Measurements from ENCODE around the gene MAS1L.

The MAS1L gene

DNA sequence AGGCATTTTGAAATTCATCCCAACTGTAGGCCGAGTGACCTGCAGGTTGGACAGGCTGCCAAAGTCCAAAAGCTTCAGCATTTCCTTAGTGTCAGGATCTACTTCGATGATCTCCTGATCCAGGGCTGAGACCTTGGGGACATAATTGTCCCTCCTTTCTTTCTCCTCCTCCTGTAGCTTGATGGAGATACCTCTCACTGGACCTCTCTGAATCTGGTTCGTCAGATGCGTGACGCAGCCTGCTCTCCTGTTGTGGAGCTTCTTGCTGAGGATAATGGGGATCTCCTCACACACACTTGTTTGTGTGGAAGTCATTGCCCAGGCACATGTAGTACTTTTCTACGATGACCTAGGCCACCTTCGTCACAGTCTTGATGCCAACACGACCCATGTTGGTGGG is 1.5 kb upstream of the MAS1L start:
- no peak overlapping the region for H3K4me3 ChIP-seq (replicated peaks; ENCODE audit: low read depth, low read length)
- TF ChIP-seq, protein P1, sequence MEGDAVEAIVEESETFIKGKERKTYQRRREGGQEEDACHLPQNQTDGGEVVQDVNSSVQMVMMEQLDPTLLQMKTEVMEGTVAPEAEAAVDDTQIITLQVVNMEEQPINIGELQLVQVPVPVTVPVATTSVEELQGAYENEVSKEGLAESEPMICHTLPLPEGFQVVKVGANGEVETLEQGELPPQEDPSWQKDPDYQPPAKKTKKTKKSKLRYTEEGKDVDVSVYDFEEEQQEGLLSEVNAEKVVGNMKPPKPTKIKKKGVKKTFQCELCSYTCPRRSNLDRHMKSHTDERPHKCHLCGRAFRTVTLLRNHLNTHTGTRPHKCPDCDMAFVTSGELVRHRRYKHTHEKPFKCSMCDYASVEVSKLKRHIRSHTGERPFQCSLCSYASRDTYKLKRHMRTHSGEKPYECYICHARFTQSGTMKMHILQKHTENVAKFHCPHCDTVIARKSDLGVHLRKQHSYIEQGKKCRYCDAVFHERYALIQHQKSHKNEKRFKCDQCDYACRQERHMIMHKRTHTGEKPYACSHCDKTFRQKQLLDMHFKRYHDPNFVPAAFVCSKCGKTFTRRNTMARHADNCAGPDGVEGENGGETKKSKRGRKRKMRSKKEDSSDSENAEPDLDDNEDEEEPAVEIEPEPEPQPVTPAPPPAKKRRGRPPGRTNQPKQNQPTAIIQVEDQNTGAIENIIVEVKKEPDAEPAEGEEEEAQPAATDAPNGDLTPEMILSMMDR (IDR thresholded peaks at IDR 0.05; ENCODE audit: low read depth, low read length, missing control alignments): no peak
- no peak for DNase-seq (ENCODE audit: extremely low read depth, low read depth)

DNA sequence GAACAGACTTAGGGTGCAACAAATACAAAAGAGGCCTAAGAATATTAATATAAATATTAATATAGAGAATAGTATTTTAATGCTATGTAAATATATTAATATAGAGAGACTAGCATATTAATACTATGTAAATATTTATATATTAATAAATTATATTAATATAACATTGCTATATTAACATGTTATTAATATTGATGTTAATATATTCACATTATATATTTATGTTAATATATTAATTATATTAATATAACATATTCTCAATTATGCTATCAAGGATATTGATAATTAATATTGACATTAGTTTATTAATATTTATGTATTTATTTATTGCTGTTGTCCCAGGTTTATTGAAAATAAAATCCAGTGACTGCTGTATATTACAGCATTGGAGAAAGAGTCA is 1.1 kb upstream of the MAS1L start:
- DNase-seq (ENCODE audit: extremely low read depth, low read depth): no peak
- no peak overlapping the region for H3K4me3 ChIP-seq (replicated peaks; ENCODE audit: low read depth, low read length)
- TF ChIP-seq, protein P1 (IDR thresholded peaks at IDR 0.05; ENCODE audit: low read depth, low read length, missing control alignments): no peak

DNA sequence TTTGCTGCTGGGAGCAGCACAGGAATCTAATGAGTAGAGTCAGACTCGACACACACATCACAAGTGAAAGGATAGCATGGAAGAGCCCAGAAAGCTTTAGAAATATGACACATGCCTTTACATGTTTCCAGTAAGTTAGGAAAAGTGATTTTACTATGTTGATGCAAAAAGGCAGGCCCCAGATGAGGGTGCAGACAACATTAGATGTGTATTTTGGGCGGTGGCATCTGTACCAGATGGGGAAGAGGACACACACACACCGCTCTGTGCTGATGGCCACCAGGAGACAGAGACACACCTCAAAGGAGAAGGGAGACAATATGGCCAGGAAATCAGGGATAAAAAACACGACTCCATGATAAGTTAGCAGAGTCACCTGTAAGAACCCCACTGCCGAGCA is 625 bp downstream of the MAS1L start:
- no peak for DNase-seq (ENCODE audit: extremely low read depth, low read depth)
- no peak overlapping the region for H3K4me3 ChIP-seq (replicated peaks; ENCODE audit: low read depth, low read length)
- TF ChIP-seq, protein P1 (IDR thresholded peaks at IDR 0.05; ENCODE audit: low read depth, low read length, missing control alignments): no peak

DNA sequence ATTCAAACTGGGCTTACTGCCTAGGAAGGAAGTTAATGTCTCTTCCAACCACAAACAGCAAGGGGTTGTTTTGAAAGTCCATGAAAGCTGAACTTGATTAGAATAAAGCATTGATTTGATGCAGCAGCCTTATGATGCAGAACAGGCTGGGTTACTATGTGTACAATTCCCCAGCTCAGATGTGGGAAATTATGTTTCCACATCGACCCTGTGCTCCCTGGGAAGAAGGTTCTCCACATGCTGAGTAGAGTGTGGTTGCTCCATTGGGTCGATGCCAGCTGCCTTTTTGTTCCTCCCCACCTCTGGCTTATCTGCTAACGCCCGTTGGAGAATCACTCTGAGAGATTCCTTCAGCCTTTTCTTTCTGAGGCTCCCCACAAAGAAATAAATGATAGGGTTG is 1.2 kb downstream of the MAS1L start:
- no peak for DNase-seq (ENCODE audit: extremely low read depth, low read depth)
- TF ChIP-seq, protein P1 (IDR thresholded peaks at IDR 0.05; ENCODE audit: low read depth, low read length, missing control alignments): no peak
- no peak overlapping the region for H3K4me3 ChIP-seq (replicated peaks; ENCODE audit: low read depth, low read length)

DNA sequence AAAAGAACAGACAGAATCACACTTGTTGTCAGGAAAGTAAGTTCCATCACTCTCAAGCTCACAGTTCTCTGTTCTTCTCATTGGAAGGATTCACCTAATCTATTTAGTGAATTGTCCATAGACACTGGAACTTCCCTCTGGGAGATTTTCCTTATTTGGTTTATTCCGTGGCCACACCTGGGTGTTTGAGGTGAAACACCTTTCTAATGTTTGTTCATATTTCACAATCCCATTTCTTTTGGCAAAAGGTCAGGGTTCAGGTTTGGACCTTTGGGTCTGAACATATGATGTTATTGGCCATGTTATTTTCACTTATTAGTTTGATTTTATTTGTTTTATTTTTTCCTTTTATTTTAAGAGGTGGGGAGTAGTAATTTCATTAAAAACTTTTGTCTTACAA is 4.0 kb downstream of the MAS1L start:
- TF ChIP-seq, protein P1 (IDR thresholded peaks at IDR 0.05; ENCODE audit: low read depth, low read length, missing control alignments): no peak

DNA sequence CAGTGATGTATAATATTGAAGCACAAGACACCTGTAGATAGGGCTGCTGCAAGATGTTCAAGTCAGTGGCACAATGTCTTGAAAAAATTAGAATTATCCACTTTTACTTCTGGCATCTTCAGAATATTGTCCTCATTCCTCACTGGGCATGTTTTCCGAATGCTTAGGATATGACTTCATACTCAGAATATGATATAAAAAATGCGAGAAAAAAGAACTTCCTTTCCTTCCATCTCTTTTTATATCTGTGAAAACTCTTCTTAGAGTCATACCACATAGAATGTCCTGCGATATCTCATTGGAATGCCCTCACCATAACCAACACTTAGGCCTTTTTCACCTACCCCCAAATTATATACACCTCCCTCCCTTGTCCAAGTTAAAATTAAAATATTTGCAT is 4.6 kb downstream of the MAS1L start:
- TF ChIP-seq, protein P1 (IDR thresholded peaks at IDR 0.05; ENCODE audit: low read depth, low read length, missing control alignments): no peak
- no peak for DNase-seq (ENCODE audit: extremely low read depth, low read depth)

More for the DNA sequence above, 4.0 kb downstream of the MAS1L start:
- H3K4me3 ChIP-seq (replicated peaks; ENCODE audit: low read depth, low read length): no peak overlapping the region
- no peak for DNase-seq (ENCODE audit: extremely low read depth, low read depth)

DNA sequence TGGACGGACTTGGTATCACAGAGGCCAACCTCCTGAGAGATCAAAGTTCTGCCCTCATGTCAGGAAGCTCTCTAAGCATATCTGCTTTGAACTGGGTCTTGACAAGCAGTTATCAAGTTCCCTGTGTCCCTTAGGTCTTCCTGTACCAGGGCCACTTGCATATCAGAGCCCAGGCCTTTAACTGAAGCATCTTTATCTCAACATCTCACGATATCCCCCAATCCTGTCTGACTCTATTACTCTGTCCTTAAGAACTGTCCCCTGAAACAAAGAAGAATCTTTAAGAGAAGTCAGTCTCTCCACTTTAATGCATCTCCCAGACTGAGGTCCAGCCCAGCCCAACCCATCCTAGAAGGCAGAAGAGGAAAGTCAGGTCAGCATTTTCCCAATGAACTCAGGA is 8.2 kb downstream of the MAS1L start:
- DNase-seq (ENCODE audit: extremely low read depth, low read depth): no peak
- TF ChIP-seq, protein P1 (IDR thresholded peaks at IDR 0.05; ENCODE audit: low read depth, low read length, missing control alignments): no peak
- no peak overlapping the region for H3K4me3 ChIP-seq (replicated peaks; ENCODE audit: low read depth, low read length)

More for the DNA sequence above, 4.6 kb downstream of the MAS1L start:
- no peak overlapping the region for H3K4me3 ChIP-seq (replicated peaks; ENCODE audit: low read depth, low read length)

Measured in HFF-Myc (cell line).